ENCODE results near the gene SPOCK1. TPM values are rescaled to one million over a fixed set of nuclear protein-coding genes. Genes with fewer than 3 reads are reported as not detected.
A peak's percentile ranks its signal among the peaks of the same experiment; 100 is the strongest.
"Not testable (repeated sequence)": the region's sequence is repeated elsewhere in the genome, so short reads cannot be mapped to it uniquely, and the experiment has no call there.

Gene SPOCK1
- 10 to 100 TPM in 3 of 4 donors, 1 to 10 TPM in 1; 8.6 to 34.8 (median 13.2) TPM for total RNA-seq

DNA sequence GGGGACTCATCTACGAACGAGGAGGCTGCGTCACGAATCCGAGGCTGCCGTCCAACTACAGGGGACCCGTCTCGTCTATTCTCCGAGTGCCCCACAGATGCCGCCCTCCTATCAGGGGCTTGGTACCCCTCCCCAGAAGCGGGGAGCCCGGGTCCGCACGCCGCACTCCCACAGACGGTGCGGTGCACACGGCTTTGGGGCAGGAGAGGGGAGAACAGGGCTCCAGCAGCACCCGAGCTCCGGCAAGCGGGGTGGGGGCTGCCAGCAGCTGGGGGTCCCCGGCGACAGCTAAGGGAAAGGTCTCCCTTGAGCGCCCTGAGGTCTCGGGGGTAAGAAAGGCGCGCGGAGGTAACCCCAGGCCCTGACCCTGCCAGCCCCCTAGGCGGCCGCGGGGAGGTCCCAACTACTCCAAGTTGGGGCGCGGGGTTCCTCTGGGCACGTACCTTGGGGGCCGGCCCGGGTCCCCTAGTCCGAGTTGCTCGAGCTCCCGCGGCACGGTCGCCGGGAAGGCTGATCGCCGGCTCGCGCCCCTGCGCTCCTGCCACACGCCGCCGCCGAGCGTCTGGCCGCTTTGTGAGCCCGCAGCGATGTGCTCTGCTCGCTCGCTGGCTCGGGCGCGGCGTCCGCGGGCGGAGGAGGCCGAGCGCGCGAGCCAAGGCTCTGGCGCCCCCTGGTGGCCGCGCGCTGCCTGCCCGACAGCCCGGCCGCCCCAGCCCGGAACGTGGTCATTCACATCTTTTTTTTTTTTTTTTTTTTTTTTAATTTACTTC lies at the start of gene SPOCK1:
SPOCK1 (minus strand) TSS at position 591 of the 770 bp plus-strand sequence.
- H3K27ac ChIP-seq = peak within 1 kb of the TSS in 2 of 4 donors; percentile 11 to 39
- H3K36me3 ChIP-seq = no peaks in the 10 kb centered on the region
- H3K9me3 ChIP-seq = no peaks in the 10 kb centered on the region
- WGBS, 2 donors (ENCODE audit: low coverage in 1 of 2) = 5% methylated on average over 52 of the region's 78 CpGs; no CpG with 5 or more reads in 1 of the 2 donors
- DNase-seq = peak; percentile 65
- in situ Hi-C loops (cut with MboI; ENCODE audit: low pct_ligation_motif_present in 1 of 4, low pct_unique_long_range_greater_than_20kb in 1 of 4, low sequenced_read_pairs in 3 of 4) = no loop called here
- H3K27me3 ChIP-seq = peaks cover 33% of the 10 kb centered on the region
- intact Hi-C loops (cut with DNase I; ENCODE audit: low total_unique reads) = loop anchor here (5.0 to 10.0 kb wide), 2 partner anchors 154 to 177 kb away; no protein-coding TSS in a partner anchor
- TF ChIP-seq POLR2A (IDR thresholded peaks at IDR 0.05) = no peak
- TF ChIP-seq, protein P1, sequence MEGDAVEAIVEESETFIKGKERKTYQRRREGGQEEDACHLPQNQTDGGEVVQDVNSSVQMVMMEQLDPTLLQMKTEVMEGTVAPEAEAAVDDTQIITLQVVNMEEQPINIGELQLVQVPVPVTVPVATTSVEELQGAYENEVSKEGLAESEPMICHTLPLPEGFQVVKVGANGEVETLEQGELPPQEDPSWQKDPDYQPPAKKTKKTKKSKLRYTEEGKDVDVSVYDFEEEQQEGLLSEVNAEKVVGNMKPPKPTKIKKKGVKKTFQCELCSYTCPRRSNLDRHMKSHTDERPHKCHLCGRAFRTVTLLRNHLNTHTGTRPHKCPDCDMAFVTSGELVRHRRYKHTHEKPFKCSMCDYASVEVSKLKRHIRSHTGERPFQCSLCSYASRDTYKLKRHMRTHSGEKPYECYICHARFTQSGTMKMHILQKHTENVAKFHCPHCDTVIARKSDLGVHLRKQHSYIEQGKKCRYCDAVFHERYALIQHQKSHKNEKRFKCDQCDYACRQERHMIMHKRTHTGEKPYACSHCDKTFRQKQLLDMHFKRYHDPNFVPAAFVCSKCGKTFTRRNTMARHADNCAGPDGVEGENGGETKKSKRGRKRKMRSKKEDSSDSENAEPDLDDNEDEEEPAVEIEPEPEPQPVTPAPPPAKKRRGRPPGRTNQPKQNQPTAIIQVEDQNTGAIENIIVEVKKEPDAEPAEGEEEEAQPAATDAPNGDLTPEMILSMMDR (IDR thresholded peaks at IDR 0.05) = peak in 4 of 5 experiments; percentile 43 to 83 (median 66)
- peaks cover 0 to 6% (median 3%) of the 10 kb centered on the region in 4 donors for H3K4me1 ChIP-seq
- peak within 1 kb of the TSS; percentile 20 to 55 (median 36) for H3K4me3 ChIP-seq

DNA sequence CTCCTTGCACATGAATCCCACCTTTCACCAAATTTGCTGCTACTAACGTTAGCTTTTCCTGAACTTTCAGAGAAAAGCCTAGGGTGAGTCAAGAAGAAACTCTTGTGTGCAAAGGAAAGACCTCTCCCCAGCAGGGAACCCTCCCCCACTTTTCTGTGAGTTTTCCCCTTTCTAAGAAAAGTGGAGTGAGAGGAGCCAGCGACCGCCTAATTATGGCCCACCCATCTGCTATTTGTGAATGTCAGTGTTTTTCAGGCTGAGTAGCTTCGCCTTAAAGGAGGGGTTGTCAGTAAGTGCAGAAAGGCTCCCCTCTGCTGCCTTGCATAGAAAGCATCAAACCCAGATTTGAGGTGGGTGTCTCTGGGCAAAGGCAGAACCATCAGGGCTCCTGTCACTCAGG lies 46.8 kb upstream of the SPOCK1 start:
- TF ChIP-seq EP300 (IDR thresholded peaks at IDR 0.05; ENCODE audit: low read depth) (no peak), POLR2AphosphoS5 (IDR thresholded peaks at IDR 0.05) (no peak), POLR2A (IDR thresholded peaks at IDR 0.05) (no peak)
- TF ChIP-seq, protein P1 (IDR thresholded peaks at IDR 0.05) = no peak
- no peak for DNase-seq
- Histone ChIP-seq H3K9me3 (no peaks in the 10 kb centered on the region), H3K27me3 (no peaks in the 10 kb centered on the region), H3K27ac (no peak overlapping the region), H3K36me3 (no peaks in the 10 kb centered on the region), H3K4me3 (no peak overlapping the region), H3K4me1 (no peaks in the 10 kb centered on the region)
- 40 to 88% methylated on average over 1 to 4 of the region's 4 CpGs for WGBS, 2 donors (ENCODE audit: low coverage in 1 of 2)
- intact Hi-C loops (cut with DNase I; ENCODE audit: low total_unique reads) = no loop called here
- in situ Hi-C loops (cut with MboI; ENCODE audit: low pct_ligation_motif_present in 1 of 4, low pct_unique_long_range_greater_than_20kb in 1 of 4, low sequenced_read_pairs in 3 of 4) = no loop called here

DNA sequence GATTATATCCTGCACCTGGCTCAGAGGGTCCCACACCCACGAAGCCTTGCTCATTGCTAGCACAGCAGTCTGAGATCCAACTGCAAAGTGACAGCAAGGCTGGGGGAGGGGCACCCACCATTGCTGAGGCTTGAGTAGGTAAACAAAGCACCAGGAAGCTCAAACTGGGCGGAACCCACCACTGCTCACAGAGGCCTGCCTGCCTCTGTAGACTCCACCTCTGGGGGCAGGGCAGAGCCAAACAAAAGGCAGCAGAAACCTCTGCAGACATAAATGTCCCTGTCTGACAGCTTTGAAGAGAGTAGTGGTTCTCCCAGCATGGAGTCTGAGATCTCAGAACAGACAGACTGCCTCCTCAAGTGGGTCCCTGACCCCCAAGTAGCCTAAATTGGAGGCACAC lies 36.3 kb upstream of the SPOCK1 start:
- intact Hi-C loops (cut with DNase I; ENCODE audit: low total_unique reads); in situ Hi-C loops (cut with MboI; ENCODE audit: low pct_ligation_motif_present in 1 of 4, low pct_unique_long_range_greater_than_20kb in 1 of 4, low sequenced_read_pairs in 3 of 4): not testable (repeated sequence)
- 68 to 80% methylated on average over 2 of the region's 2 CpGs for WGBS, 2 donors (ENCODE audit: low coverage in 1 of 2)

DNA sequence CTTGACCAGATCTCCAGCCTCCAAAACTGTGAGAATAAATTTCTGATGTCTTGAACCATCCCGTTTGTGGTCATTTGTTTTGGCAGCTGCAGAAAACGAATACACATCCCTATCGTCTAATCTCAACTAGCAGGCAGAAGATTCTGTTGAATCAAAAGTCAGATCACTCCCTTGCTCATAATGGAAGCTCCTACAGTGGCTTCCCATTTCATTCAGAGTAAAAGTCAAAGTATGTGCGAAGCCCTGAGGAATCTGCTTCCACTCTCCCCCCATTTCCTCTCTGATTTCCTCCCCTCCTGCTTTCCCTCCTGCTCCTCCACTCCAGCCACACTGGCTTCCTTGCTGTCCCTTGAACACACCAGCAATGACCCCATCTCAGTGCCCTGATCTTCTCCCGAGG lies 34.8 kb upstream of the SPOCK1 start:
- WGBS, 2 donors (ENCODE audit: low coverage in 1 of 2) = 66 to 78% methylated on average over 5 of the region's 5 CpGs
- Histone ChIP-seq H3K27me3 (no peaks in the 10 kb centered on the region), H3K4me3 (no peak overlapping the region), H3K4me1 (no peaks in the 10 kb centered on the region), H3K27ac (no peak overlapping the region), H3K36me3 (no peaks in the 10 kb centered on the region), H3K9me3 (no peaks in the 10 kb centered on the region)
- in situ Hi-C loops (cut with MboI; ENCODE audit: low pct_ligation_motif_present in 1 of 4, low pct_unique_long_range_greater_than_20kb in 1 of 4, low sequenced_read_pairs in 3 of 4) (no loop called here), intact Hi-C loops (cut with DNase I; ENCODE audit: low total_unique reads) (no loop called here)
- no peak for TF ChIP-seq POLR2AphosphoS5 (IDR thresholded peaks at IDR 0.05)
- TF ChIP-seq POLR2A (IDR thresholded peaks at IDR 0.05) = no peak
- TF ChIP-seq EP300 (IDR thresholded peaks at IDR 0.05; ENCODE audit: low read depth) = no peak
- TF ChIP-seq, protein P1 (IDR thresholded peaks at IDR 0.05) = no peak
- no peak for DNase-seq

More for the DNA sequence above, 36.3 kb upstream of the SPOCK1 start:
- H3K27ac ChIP-seq, H3K4me1 ChIP-seq, H3K27me3 ChIP-seq, DNase-seq, H3K36me3 ChIP-seq, H3K9me3 ChIP-seq, H3K4me3 ChIP-seq: not testable (repeated sequence)

Data from transverse colon (tissue), 4 donors.